Skeletal muscle tissue (tissue), 4 donors: ENCODE data around the gene NUAK2. TPM values are rescaled to one million over a fixed set of nuclear protein-coding genes. Genes with fewer than 3 reads are reported as not detected.

Experiments used
- H3K27ac ChIP-seq: one replicate; pipeline ENCODE4 v1.7.0; 2013; ENCODE audit warnings: mild to moderate bottlenecking, low read depth, low read length, inconsistent platforms
- H3K27me3 ChIP-seq, 3 donors: one replicate each; pipeline ENCODE4 v1.7.0; 2013; ENCODE audit warnings: low read length in 3 of 3; ENCODE audit not compliant: control insufficient read depth in 3 of 3, insufficient read depth in 3 of 3
- H3K36me3 ChIP-seq, 3 donors: one replicate each; pipeline ENCODE4 v1.7.0; 2013; ENCODE audit warnings: low read length in 3 of 3; ENCODE audit not compliant: control insufficient read depth in 3 of 3, insufficient read depth in 3 of 3
- H3K4me1 ChIP-seq, 3 donors: one replicate each; pipeline ENCODE4 v1.7.0; 2013; ENCODE audit warnings: low read length in 3 of 3, mild to moderate bottlenecking in 3 of 3; ENCODE audit not compliant: control insufficient read depth in 3 of 3, insufficient read depth in 3 of 3
- H3K4me3 ChIP-seq, 3 donors: one replicate each; pipeline ENCODE4 v1.7.0; 2013; ENCODE audit warnings: low read length in 3 of 3
- H3K9ac ChIP-seq, 3 donors: one replicate each; pipeline ENCODE4 v1.7.0; 2013; ENCODE audit warnings: low read length in 3 of 3, mild to moderate bottlenecking in 3 of 3, moderate library complexity in 2 of 3, low read depth in 1 of 3
- H3K9me3 ChIP-seq, 3 donors: one replicate each; pipeline ENCODE4 v1.7.0; 2013; ENCODE audit warnings: low read length in 3 of 3; ENCODE audit not compliant: control insufficient read depth in 3 of 3
- total RNA-seq: library from RNA; depleted of rRNA; stranded (reverse); fragments of >200 nt; gene quantifications from one replicate; pipeline ENCODE4 v1.2.3, GENCODE V29; 2014
- donor health status: Osteomylitis.

The NUAK2 gene
- total RNA-seq, 1 donor from 2014 or later = 1.0 TPM

DNA sequence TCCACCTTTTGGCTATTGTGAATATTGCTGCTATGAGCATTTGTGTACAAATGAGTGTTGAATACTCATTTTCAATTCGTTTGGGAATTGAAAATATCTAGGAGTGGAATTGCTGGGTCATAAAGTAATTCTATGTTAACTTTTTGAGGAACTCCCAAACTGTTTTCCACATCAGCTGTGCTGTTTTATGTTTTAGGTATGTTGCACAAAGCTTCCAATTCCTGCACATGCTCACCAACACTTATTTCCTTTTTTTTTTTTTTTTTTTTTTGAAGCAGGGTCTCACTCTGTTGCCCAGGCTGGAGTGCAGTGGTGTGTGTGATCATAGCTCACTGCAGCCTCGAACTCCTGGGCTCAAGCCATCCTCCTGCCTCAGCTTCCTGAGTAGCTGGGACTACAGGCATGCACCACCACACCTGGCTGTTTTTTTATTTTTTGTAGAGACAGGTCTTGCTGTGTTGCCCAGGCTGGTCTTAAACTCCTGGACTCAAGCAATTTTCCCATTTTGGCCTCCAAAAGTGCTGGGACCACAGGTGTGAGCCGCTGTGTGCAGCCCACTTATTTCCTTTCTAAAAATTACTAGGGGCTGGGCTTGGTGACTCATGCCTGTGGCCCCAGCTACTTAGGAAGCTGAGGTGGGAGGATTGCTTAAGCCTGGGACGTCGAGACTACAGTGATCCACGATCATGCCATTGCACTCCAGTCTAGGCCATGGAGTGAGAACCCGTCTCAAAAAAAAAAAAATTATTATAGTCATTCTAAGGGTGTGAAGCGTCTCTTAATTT lies 60.4 kb downstream of the NUAK2 start:
- H3K27me3 ChIP-seq = no peaks in the 10 kb centered on the region
- H3K27ac ChIP-seq = no peak overlapping the region
- no peak overlapping the region for H3K9ac ChIP-seq
- H3K4me1 ChIP-seq = peaks cover 50 to 66% (median 54%) of the 10 kb centered on the region in 3 donors
- no peaks in the 10 kb centered on the region for H3K9me3 ChIP-seq
- no peaks in the 10 kb centered on the region for H3K36me3 ChIP-seq
- H3K4me3 ChIP-seq = no peak overlapping the region

GRCh38 chr1:205259998-205260397 lies 61.5 kb downstream of the NUAK2 start:
- no peak overlapping the region for H3K9ac ChIP-seq
- peaks cover 60 to 75% (median 61%) of the 10 kb centered on the region in 3 donors for H3K4me1 ChIP-seq
- H3K27ac ChIP-seq = peak overlapping the region; percentile 78
- H3K4me3 ChIP-seq = no peak overlapping the region
- H3K9me3 ChIP-seq = no peaks in the 10 kb centered on the region
- H3K36me3 ChIP-seq = no peaks in the 10 kb centered on the region
- no peaks in the 10 kb centered on the region for H3K27me3 ChIP-seq

GRCh38 chr1:205259324-205259832 lies 62.2 kb downstream of the NUAK2 start:
- peaks cover 63 to 79% (median 66%) of the 10 kb centered on the region in 3 donors for H3K4me1 ChIP-seq
- no peaks in the 10 kb centered on the region for H3K9me3 ChIP-seq
- H3K36me3 ChIP-seq = no peaks in the 10 kb centered on the region
- peak overlapping the region in 2 of 3 donors; percentile 40 to 77 for H3K9ac ChIP-seq
- H3K27ac ChIP-seq = peak overlapping the region; percentile 78
- peak overlapping the region; percentile 6 to 60 (median 7) for H3K4me3 ChIP-seq
- H3K27me3 ChIP-seq = no peaks in the 10 kb centered on the region

GRCh38 chr1:205258719-205259118 lies 62.8 kb downstream of the NUAK2 start:
- peak overlapping the region; percentile 78 for H3K27ac ChIP-seq
- no peaks in the 10 kb centered on the region for H3K9me3 ChIP-seq
- peak overlapping the region in 1 of 3 donors; percentile 7 for H3K4me3 ChIP-seq
- H3K27me3 ChIP-seq = no peaks in the 10 kb centered on the region
- H3K36me3 ChIP-seq = peaks cover 0 to 2% (median 0%) of the 10 kb centered on the region in 3 donors
- H3K4me1 ChIP-seq = peaks cover 63 to 86% (median 71%) of the 10 kb centered on the region in 3 donors
- H3K9ac ChIP-seq = peak overlapping the region; percentile 18 to 77 (median 46)

GRCh38 chr1:205258261-205258691 lies 63.3 kb downstream of the NUAK2 start:
- H3K9ac ChIP-seq = peak overlapping the region in 2 of 3 donors; percentile 18 to 77
- peak overlapping the region; percentile 78 for H3K27ac ChIP-seq
- peaks cover 67 to 90% (median 75%) of the 10 kb centered on the region in 3 donors for H3K4me1 ChIP-seq
- H3K9me3 ChIP-seq = no peaks in the 10 kb centered on the region
- H3K27me3 ChIP-seq = no peaks in the 10 kb centered on the region
- H3K36me3 ChIP-seq = peaks cover 0 to 2% (median 0%) of the 10 kb centered on the region in 3 donors
- no peak overlapping the region for H3K4me3 ChIP-seq

DNA sequence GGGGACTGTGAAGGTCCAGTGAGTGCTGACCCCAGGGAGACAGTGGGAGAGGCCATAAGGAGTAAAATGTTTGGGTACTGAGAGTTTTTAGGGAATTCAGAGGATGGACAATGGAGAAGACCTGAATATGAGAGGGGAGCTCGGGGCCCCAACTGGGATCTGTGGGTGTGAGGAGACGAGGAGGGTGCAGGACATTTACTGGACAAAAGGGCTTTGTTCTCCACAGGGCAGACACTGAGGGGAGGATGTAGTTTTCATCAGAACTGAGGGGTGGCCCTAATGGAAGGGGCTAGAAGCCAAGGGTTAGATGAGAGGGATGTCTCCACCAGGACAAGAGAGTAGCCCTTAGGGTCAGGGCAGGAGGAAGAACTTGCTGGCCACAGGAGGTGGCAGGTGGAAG lies 63.8 kb downstream of the NUAK2 start:
- Histone ChIP-seq H3K9me3 (no peaks in the 10 kb centered on the region), H3K27ac (peak overlapping the region; percentile 78), H3K9ac (peak overlapping the region in 1 of 3 donors; percentile 33), H3K4me3 (no peak overlapping the region), H3K27me3 (no peaks in the 10 kb centered on the region), H3K36me3 (peaks cover 0 to 2% (median 0%) of the 10 kb centered on the region in 3 donors), H3K4me1 (peaks cover 72 to 92% (median 77%) of the 10 kb centered on the region in 3 donors)

DNA sequence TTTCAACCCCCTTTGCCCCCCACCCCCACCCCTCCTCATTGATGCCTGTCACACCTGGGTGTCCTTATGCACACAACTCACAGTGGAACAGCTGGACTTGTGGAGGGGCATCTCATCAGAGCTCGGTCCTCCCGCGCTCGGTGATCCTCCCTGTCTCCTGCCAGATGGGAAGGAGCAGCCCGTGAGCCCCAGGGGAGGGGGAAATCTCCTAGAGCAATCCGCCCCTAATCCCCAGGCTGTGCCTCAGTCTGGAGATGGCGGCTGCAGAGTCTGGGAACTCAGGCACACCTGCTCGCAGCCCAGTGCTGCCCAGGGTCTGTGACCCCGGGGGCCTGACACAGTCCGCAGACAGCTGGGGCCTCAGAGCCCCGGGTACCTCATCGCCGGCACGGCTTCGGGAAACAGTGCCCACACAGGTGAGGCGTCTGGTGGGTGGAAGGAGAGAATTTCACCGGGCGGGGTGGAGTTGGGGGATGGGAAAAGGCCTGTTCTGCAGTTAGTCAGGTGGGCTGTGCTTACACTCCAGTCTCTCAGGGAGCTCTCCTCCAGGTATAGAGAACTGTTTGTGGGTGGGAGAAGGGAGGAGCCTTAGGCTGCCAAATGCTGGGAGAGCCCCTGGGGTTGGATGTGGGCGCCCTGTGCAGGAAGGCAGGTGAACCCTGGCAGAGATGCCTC lies 64.5 kb downstream of the NUAK2 start:
- no peaks in the 10 kb centered on the region for H3K27me3 ChIP-seq
- no peak overlapping the region for H3K4me3 ChIP-seq
- peaks cover 71 to 91% (median 76%) of the 10 kb centered on the region in 3 donors for H3K4me1 ChIP-seq
- peak overlapping the region in 1 of 3 donors; percentile 33 for H3K9ac ChIP-seq
- H3K27ac ChIP-seq = no peak overlapping the region
- peaks cover 0 to 2% (median 0%) of the 10 kb centered on the region in 3 donors for H3K36me3 ChIP-seq
- no peaks in the 10 kb centered on the region for H3K9me3 ChIP-seq

GRCh38 chr1:205255941-205256780 lies 65.4 kb downstream of the NUAK2 start:
- H3K9me3 ChIP-seq = no peaks in the 10 kb centered on the region
- H3K27me3 ChIP-seq = no peaks in the 10 kb centered on the region
- H3K4me1 ChIP-seq = peaks cover 70 to 91% (median 77%) of the 10 kb centered on the region in 3 donors
- peak overlapping the region; percentile 63 for H3K27ac ChIP-seq
- no peak overlapping the region for H3K4me3 ChIP-seq
- H3K36me3 ChIP-seq = peaks cover 0 to 2% (median 0%) of the 10 kb centered on the region in 3 donors
- peak overlapping the region; percentile 34 to 77 (median 54) for H3K9ac ChIP-seq
